GM18951 (cell line): ENCODE measurements around the gene NSUN2.

ENCODE experiments used
- POLR2A ChIP-seq: IDR thresholded peaks from 4 replicates; pipeline ENCODE4 v1.6.1; 2011; ENCODE audit warnings: mild to moderate bottlenecking; ENCODE audit not compliant: insufficient read length, insufficient read depth; ENCODE audit errors: extremely low read depth
- in situ Hi-C: fragments of 300-500 bp; cut with MboI; formaldehyde crosslinking; loops from one replicate; pipeline ENCODE4 v1.12.0; 2022; ENCODE audit warnings: low sequenced_read_pairs, mixed read lengths, inconsistent platforms; ENCODE audit not compliant: unreplicated experiment

NSUN2 gene

DNA sequence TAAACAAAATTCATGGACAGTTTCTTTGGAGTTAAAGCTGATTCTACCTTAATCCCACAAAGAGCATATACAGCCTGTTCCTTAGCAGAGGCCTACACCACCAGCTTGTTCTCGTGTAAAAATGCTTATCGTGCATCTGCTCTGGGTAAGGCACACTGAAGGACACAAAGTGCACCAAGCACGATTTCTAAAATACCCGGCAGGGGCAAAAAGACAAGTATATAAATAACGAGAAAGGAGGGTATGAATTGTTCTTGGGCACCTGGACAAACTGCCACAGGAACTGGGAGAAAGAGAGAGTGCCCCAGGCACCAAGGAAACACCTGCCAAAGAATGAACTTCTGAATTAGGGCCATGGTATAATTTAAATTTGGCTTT, 25.3 kb downstream of the NSUN2 start:
- no peak for TF ChIP-seq POLR2A
- in situ Hi-C loops: no loop called here

DNA sequence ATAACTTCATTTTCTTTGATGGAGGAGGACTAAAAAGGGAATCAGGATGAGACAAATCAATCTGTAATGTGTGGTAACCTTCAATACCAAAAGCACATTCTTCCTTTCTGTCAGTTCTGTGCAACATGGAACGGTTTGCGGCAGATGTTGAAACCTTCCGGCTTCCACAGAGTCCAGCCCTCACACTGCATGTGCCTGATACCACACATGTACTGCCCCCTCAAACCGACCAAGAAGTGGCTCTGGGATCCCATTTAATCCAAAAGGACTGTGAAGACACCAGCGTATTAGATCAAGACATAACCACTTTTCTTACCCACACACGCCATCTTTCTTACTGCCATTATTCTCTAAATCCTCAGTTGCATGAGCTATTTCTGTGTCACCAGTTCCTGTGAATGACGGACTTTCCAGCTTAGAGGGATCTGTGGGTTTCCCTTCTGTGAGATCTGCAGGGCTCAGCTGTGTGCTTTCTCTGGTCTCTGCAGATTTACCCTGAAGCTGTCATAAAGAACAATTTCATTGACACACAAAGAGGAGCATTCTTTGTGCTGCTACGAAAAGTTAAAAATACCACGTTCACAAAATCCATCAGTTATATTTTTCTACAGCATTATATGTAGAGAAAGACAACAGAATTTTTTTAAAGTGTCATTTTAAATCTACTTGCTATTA, 25.8 kb downstream of the NSUN2 start:
- no peak for TF ChIP-seq POLR2A
- in situ Hi-C loops: no loop called here

DNA sequence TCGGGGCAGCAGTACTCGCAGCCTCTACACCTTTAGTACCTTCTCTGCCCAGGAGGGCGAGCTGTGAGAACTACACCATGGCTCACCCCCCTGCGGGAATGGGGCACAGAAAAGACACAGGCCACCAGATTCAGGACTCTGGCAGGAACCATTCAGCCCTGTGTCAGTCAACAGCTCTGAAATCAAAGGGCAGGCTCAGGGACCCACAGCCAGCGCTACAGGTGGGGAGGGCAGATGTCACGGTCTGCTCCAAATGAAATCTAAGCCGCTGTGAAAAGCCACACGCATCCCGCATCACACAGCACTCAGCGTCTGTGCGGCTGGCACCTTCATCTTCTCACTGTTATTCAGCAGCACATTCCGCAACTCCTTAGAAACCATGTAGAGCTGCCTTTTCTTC, 27.9 kb downstream of the NSUN2 start:
- no peak for TF ChIP-seq POLR2A
- in situ Hi-C loops: no loop called here

DNA sequence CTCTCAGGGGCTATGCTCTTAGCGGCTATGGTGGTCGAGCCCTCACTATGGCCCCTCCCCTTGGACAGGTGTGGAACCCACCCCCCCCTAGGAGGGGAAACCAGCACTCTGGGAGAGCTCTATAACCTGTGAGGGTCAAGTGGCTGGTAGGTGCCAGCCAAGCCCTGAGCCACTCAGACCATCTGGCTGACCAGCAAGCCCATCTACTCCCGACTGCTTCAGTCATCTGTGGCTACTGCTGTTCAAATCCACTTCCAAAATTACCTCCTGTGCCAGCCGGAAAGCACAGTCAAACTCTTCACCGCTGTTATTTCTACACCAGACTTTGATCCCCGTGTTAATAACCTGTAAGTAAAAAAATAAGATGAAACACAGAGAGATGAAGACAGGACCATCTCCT, 28.5 kb downstream of the NSUN2 start:
- TF ChIP-seq POLR2A: no peak
- in situ Hi-C loops: no loop called here

DNA sequence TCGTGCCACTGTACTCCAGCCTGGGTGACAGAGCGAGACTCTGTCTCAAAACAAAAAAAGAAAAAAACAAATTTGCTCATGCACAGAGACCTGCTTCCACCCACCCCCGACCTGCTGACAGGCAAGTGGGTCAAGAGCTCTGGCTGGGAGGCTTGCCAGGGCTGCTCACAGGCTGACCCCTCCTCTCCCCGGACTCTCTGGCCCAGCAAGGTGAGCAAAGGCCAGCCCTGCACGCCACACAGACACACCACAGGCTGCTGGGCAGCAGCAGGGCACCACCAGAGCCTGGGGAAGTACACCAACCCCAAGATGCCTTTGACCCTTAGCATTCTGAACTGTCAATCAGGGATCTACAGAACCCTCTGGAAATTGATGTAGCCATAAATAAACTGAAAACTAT, 29.2 kb downstream of the NSUN2 start:
- in situ Hi-C loops: no loop called here
- no peak for TF ChIP-seq POLR2A

DNA sequence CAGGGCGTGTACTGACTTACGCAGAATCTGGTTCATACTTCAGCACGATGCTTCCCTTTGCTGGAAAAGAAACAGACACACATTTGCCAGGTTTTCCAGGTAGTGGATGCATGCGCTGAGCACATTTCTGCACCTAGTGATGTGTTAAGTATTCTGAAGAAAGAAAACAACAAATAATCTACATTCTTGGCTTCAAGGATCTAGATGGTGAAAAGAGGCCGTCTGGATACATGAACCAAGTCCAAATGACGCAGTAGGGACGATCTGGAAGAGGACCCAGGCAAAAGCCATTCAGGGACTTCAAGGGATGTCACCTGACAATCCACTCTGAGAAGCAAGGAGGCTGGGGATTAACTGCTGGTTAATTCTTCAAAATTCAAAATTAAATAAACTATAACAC, 30.4 kb downstream of the NSUN2 start:
- in situ Hi-C loops: no loop called here
- TF ChIP-seq POLR2A: no peak

DNA sequence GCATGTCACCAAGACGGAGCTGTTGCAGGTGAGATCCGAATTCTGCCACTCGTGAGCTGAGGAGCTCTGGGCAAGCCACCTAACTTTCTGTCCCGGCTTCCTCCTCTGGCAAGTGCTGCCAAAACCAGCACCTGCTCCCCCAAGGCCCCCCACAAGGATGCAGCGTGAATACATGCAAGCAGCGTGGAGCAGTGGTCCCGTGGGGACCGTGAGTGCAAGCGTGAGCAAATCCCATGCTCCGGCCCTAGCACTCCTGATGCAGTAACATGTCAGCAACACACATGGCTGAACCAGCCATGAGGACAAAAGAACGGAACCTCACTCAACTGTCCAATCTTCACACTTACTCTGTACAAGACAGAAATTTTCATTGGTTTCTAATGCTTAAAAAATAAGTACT, 31.0 kb downstream of the NSUN2 start:
- in situ Hi-C loops: no loop called here
- no peak for TF ChIP-seq POLR2A

DNA sequence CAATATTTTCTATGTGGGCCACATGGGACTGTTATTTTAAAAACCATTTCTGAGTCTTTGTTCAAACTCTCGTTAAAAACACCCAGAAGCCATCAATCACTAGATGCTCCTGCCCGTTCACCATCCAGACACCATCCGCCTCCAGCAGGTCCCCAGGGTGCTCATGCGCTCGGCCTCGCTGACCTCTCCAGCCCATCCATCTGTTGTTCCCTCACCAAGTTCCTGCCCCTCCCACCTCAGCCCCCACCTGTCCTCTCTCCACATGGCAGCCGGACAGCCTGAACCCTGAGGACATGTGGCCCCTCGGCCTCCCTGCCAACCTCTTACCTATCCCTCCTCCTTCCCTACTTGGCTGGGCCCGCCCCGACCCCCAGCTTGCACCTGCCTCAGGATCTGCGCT, 31.6 kb downstream of the NSUN2 start:
- in situ Hi-C loops: no loop called here
- no peak for TF ChIP-seq POLR2A

DNA sequence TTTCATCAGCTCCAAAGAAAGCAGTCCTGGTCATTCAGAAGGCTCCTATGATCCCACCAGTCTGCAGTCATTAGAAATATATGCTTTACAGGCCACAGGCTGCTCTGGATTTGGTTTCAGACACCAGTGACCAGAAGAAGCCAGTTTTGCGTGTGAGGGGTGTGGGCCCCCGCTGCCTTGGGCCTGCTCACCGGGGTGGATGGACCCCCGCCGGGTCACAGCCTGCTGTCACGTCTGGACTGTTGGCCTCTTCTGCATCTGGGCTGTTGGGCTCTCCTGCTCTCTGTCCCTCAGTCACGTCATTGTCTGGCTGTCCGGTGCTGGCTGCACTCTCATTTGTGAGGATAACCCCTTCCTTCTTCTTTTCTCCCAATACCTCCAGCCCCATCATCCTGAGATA, 33.1 kb downstream of the NSUN2 start:
- TF ChIP-seq POLR2A: no peak
- in situ Hi-C loops: no loop called here

DNA sequence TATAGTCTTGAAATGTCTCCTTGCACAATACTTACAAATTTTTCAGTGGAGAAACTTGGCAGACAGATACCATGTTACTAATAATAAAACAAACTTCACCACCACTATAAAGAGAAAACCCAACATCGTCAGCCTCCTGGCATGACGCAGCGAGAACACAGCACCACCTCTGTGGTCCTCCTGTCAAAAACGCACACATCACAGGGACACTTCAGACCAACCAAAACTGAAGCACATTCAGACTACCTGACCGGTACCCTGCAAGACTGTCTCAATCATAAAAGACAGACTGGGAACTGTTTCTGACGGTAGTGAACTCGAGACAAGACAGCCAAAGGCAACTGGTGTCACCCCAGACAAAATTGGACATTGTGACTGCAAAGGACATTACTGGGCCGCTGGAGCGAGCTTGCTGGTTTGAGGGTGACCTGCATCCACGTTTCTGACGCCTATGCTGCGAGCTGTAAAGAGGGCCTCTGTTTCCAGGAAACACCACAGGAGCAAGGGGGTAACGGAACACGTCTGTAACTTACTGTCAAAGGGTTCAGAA, 34.4 kb downstream of the NSUN2 start:
- in situ Hi-C loops: no loop called here
- TF ChIP-seq POLR2A: no peak

DNA sequence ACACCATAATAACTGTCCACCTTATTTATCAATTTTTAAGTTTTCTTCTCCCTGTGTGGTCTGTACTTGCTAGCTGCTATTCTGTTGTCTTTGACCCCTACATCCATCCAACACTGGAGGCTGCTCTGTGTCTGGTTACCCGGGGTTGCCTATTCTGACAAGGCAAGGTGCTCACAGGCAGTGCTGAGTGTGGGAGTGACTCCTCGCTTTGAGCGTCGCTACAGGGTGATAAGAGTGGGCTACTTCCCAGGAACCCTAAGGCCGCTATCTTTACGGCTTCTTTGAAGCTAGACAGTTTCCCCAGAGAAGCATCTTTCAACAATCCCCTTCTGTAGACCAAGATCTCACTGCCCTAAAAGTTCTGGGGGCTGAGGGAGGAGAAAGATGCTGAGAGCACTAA, 35.3 kb downstream of the NSUN2 start:
- no peak for TF ChIP-seq POLR2A
- in situ Hi-C loops: no loop called here

DNA sequence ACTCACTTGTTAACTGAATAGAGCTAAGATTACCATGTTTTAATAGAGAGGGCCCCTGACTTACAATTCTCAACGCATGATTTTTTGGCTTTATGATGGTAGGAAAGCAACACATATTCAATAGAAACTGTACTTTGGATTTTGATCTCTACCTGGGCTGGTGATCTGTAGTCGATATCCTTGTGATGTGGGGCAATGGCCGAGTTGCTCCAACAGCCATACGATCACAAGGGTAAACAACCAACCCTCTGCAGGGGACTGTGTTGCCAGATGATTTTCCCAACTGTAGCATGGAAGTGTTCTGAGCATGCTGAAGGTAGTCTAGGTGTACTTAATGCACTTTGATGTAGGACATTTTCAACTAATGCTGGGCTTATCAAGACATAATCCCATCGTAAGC, 36.5 kb downstream of the NSUN2 start:
- TF ChIP-seq POLR2A: no peak
- in situ Hi-C loops: no loop called here

DNA sequence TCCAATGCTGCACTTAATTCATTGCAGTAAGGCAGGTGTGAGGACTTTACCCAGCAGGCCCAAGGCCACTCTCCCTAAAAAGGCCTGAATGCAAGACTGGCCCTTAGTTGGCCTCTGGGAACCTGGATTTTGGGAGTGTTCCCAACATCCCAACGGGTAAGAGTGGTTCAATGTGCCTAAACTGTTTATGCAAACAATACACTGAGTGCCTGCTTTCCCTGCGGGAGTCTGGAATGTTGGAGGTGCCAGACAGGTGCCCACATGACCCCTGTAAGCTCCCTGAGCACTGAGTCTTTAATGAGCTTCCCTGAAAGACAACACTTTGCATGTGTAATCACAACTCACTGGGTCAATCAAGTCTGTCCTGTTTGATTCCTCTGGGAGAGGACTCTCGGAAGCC, 37.4 kb downstream of the NSUN2 start:
- TF ChIP-seq POLR2A: no peak
- in situ Hi-C loops: no loop called here

DNA sequence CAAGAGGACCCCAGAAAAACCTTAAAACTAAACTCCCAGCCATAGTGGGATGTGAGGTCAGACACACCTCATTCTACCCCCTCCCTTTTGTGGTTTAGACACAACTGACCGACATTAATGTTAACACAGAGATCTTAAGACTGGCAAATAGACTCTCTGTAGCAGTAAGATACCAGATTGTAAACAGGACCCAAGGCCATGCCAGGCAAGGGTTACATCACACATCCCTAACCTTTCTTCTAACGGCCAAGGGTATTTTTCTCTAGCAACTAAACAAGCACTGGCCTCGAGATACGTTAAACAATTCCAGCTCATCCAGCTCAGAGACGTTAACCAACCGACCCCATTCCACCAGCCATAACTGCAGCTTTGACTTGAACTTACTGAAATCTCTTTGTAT, 38.8 kb downstream of the NSUN2 start:
- TF ChIP-seq POLR2A: no peak
- in situ Hi-C loops: no loop called here

DNA sequence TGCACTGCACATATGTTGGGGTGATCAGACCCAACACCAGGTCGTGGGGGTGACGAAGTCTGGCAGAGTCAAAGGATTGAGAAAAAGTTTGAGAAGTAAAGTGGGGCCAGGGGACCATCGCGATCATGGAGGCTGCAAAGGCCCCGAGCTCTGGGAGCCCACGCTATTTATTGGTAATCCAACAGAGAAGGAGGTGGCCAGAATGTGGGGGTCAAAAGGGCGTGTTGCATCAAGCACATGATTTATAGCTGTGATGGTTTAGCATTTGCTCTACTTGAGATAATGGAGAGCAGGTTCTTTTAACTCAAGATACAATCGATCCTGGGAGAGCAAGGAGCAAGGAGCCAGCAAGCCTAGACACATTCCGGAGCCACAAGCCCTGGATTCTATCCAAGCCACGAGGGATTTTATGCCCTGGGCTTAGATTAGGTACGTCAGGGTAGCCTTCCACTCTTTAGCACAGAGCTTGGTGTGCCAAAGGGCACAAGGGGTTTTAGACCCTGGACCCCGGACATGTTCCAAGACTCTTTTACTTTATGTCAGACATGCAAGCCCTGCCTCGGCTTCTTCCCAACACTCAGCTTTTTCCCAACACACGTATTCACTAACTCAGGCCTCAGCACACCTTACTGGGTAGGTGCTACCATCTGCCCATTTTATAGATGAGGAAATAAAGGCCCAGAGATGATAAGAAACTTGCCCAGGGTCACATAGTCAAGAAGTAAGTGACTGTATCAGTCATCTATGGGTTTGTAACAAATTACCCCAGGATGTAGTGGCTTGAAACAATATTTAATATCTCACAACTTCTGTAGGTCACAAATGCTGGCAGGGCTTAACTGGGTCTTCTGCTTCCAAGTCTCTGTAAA, 39.5 kb downstream of the NSUN2 start:
- in situ Hi-C loops: no loop called here
- TF ChIP-seq POLR2A: no peak

DNA sequence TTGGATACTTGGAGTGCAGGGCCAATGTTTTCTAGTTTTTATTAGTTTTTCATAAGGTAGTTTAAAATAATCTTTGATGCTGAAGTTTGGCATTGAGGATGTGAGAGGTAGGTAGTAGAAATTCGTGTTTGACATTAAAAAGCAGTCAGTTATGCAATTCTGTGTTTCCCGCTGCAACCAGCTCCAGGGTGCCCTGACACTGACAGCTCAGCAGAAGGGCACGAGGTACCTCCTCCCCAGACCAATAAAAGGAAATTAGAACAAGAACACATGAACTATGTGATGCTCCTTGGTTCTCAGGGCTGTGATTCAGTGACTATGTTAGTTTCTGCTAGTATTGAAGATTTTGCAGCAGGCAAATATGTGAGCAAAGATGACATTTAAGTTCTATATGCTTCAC, 40.2 kb downstream of the NSUN2 start:
- in situ Hi-C loops: no loop called here
- no peak for TF ChIP-seq POLR2A
